GM12873 (cell line): ENCODE results near the gene C5.

Experiments used
- CTCF ChIP-seq: IDR thresholded peaks from 2 replicates; pipeline ENCODE4 v1.5.1; 2012; ENCODE audit warnings: low read depth, mild to moderate bottlenecking, moderate library complexity, low read length, control low read depth; ENCODE audit not compliant: insufficient read depth; ENCODE audit errors: missing control alignments

Gene C5

GRCh38 chr9:121038804-121039203 lies 11.3 kb downstream of the C5 start:
- TF ChIP-seq CTCF, result no peak

- no peak for TF ChIP-seq CTCF
Observed at GRCh38 chr9:121038362-121038761, 11.7 kb downstream of the C5 start.

GRCh38 chr9:121034529-121034928 lies 15.5 kb downstream of the C5 start:
- TF ChIP-seq CTCF, result no peak

- no peak for TF ChIP-seq CTCF
Observed at GRCh38 chr9:121029469-121029868, 20.6 kb downstream of the C5 start.

GRCh38 chr9:121026768-121027167 lies 23.3 kb downstream of the C5 start:
- TF ChIP-seq CTCF, result no peak

GRCh38 chr9:121026260-121026691 lies 23.8 kb downstream of the C5 start:
- TF ChIP-seq CTCF, result no peak

GRCh38 chr9:121024237-121024636 lies 25.8 kb downstream of the C5 start:
- TF ChIP-seq CTCF, result no peak

- peak; percentile 2 for TF ChIP-seq CTCF
Observed at GRCh38 chr9:121023064-121023463, 27.0 kb downstream of the C5 start.
